A673 (cell line): ENCODE results near the gene ZC3H18. TPM values are rescaled to one million over a fixed set of nuclear protein-coding genes. Genes with fewer than 3 reads are reported as not detected.

ENCODE experiments used
- BruUV-seq: library from RNA; stranded (reverse); fragments of 400-500 nt; replicated peaks from 2 replicates; lab custom pipeline; 2021; lab: Mats Ljungman, UMichigan
- CTCF ChIA-PET: fragments of 300-600 bp; sonication (Branson Sonifier 250); formaldehyde crosslinking; loops from one replicate; lab custom pipeline; 2022; ENCODE audit warnings: antibody characterized with exemption; lab: Charles Lee
- POLR2A ChIA-PET: fragments of 300-600 bp; sonication (Branson Sonifier 250); formaldehyde crosslinking; loops from one replicate; lab custom pipeline; 2022; ENCODE audit warnings: antibody characterized with exemption; ENCODE audit not compliant: low non-redundant PET; lab: Charles Lee
- DNase-seq: peaks from one replicate; pipeline ENCODE4 v3.0.0-alpha.2; 2015; ENCODE audit warnings: low spot score
- H3K27ac ChIP-seq: fragments of 200-600 bp; sonication (generic); 2 replicates; pipeline ENCODE4 v1.5.1; 2016; ENCODE audit warnings: mixed run types, low read depth, mild to moderate bottlenecking, mixed read lengths, antibody characterized with exemption, low read length; ENCODE audit not compliant: poor library complexity, severe bottlenecking
- H3K27me3 ChIP-seq: fragments of 200-600 bp; sonication (generic); replicated peaks from 2 replicates; pipeline ENCODE4 v1.6.1; 2017; ENCODE audit warnings: mixed run types, low read depth, mild to moderate bottlenecking, mixed read lengths, antibody characterized with exemption, low read length; ENCODE audit not compliant: insufficient read depth, poor library complexity
- H3K36me3 ChIP-seq: fragments of 200-600 bp; sonication (generic); 2 replicates; pipeline ENCODE4 v1.6.1; 2016; ENCODE audit warnings: mixed run types, mild to moderate bottlenecking, mixed read lengths, antibody characterized with exemption, low read length; ENCODE audit not compliant: insufficient read depth, poor library complexity, severe bottlenecking
- H3K4me1 ChIP-seq: fragments of 200-600 bp; sonication (generic); 2 replicates; pipeline ENCODE4 v1.6.1; 2017; ENCODE audit warnings: mixed run types, mild to moderate bottlenecking, mixed read lengths, antibody characterized with exemption, low read length; ENCODE audit not compliant: insufficient read depth, poor library complexity, severe bottlenecking
- H3K4me3 ChIP-seq: fragments of 200-600 bp; sonication (generic); 2 replicates; pipeline ENCODE4 v1.5.1; 2016; ENCODE audit warnings: low read depth, mixed run types, mild to moderate bottlenecking, mixed read lengths, low read length; ENCODE audit not compliant: poor library complexity, severe bottlenecking
- H3K9me3 ChIP-seq: fragments of 200-600 bp; sonication (generic); 2 replicates; pipeline ENCODE4 v1.6.1; 2016; ENCODE audit warnings: mixed run types, low read depth, mild to moderate bottlenecking, mixed read lengths, antibody characterized with exemption, low read length; ENCODE audit not compliant: poor library complexity, severe bottlenecking
- EZH2 ChIP-seq: fragments of 200-600 bp; sonication (generic); IDR thresholded peaks from 2 replicates; pipeline ENCODE4 v1.6.1; 2017; ENCODE audit warnings: borderline replicate concordance, low read depth, mild to moderate bottlenecking, mixed read lengths, antibody characterized with exemption, low read length; ENCODE audit not compliant: poor library complexity, severe bottlenecking
- intact Hi-C: fragments of 100-400 bp; cut with micrococcal nuclease; formaldehyde crosslinking; loops from one replicate; pipeline ENCODE4 v1.10.0; 2022; ENCODE audit not compliant: unreplicated experiment
- total RNA-seq: library from RNA; stranded (reverse); gene quantifications from 2 replicates; pipeline ENCODE4 v1.2.3, GENCODE V29; 2021
- TF ChIP-seq, protein P1 (sequence below): fragments of 300-800, 200-600 bp; sonication (generic); conservative IDR thresholded peaks from 2 replicates; pipeline ENCODE4 v1.5.1; 2017; ENCODE audit warnings: low read depth, mild to moderate bottlenecking, antibody characterized with exemption, low read length, moderate library complexity, mixed read lengths

The ZC3H18 gene
- total RNA-seq, 1 experiment from 2014 or later: 83.4 TPM

- H3K27me3 ChIP-seq: no peaks in the 10 kb centered on the region
- H3K4me3 ChIP-seq: no peak overlapping the region
- ChIA-PET CTCF (no interaction called here), POLR2A (no interaction called here)
- H3K36me3 ChIP-seq: peaks cover 73% of the 10 kb centered on the region
- no peaks in the 10 kb centered on the region for H3K9me3 ChIP-seq
- DNase-seq: no peak
- TF ChIP-seq EZH2: no peak
- intact Hi-C loops: no loop called here
- H3K4me1 ChIP-seq: no peaks in the 10 kb centered on the region
- H3K27ac ChIP-seq: no peak overlapping the region
- no TSS peak for BruUV-seq
Observed at GRCh38 chr16:88626646-88627045, 56.4 kb downstream of the ZC3H18 start.

GRCh38 chr16:88627531-88628411, 57.6 kb downstream of the ZC3H18 start:
- TF ChIP-seq, protein P1, sequence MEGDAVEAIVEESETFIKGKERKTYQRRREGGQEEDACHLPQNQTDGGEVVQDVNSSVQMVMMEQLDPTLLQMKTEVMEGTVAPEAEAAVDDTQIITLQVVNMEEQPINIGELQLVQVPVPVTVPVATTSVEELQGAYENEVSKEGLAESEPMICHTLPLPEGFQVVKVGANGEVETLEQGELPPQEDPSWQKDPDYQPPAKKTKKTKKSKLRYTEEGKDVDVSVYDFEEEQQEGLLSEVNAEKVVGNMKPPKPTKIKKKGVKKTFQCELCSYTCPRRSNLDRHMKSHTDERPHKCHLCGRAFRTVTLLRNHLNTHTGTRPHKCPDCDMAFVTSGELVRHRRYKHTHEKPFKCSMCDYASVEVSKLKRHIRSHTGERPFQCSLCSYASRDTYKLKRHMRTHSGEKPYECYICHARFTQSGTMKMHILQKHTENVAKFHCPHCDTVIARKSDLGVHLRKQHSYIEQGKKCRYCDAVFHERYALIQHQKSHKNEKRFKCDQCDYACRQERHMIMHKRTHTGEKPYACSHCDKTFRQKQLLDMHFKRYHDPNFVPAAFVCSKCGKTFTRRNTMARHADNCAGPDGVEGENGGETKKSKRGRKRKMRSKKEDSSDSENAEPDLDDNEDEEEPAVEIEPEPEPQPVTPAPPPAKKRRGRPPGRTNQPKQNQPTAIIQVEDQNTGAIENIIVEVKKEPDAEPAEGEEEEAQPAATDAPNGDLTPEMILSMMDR: no peak
- no peak for TF ChIP-seq EZH2
- ChIA-PET POLR2A (no interaction called here), CTCF (no interaction called here)
- H3K4me3 ChIP-seq: no peak overlapping the region
- no peaks in the 10 kb centered on the region for H3K27me3 ChIP-seq
- no peaks in the 10 kb centered on the region for H3K9me3 ChIP-seq
- DNase-seq: no peak
- intact Hi-C loops: no loop called here
- BruUV-seq: no TSS peak
- H3K27ac ChIP-seq: no peak overlapping the region
- H3K4me1 ChIP-seq: no peaks in the 10 kb centered on the region
- peaks cover 72% of the 10 kb centered on the region for H3K36me3 ChIP-seq

DNA sequence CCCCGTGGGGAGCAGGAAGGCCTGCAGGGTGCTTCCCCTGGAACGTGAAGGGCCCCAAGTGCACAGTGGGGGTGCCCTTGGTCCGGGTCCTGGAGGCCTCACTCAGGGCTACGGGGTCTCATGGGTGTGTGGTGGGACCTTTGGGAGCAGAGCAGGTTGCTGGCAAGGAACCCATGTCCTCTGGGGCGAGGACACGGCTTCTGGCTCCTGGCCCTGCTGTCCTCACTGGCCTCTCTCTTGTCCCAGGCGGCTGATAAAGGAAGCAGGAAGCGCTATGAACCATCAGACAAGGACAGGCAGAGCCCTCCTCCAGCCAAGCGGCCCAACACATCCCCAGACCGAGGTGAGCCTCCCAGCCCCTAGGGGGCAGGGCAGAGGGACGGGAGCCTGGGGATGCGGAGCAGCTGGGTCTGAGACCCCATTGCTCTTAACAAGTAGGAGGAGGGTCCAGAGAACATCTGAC, 58.3 kb downstream of the ZC3H18 start:
- CTCF ChIA-PET: no interaction called here
- H3K27me3 ChIP-seq: no peaks in the 10 kb centered on the region
- no peak overlapping the region for H3K27ac ChIP-seq
- no peaks in the 10 kb centered on the region for H3K4me1 ChIP-seq
- TF ChIP-seq EZH2: no peak
- TF ChIP-seq, protein P1: peak; percentile 49
- H3K9me3 ChIP-seq: no peaks in the 10 kb centered on the region
- H3K36me3 ChIP-seq: peaks cover 68% of the 10 kb centered on the region
- H3K4me3 ChIP-seq: no peak overlapping the region
- no TSS peak for BruUV-seq
- POLR2A ChIA-PET: no interaction called here
- intact Hi-C loops: no loop called here
- peak; percentile 43 for DNase-seq
